ENCODE results near the gene RPS6KA6.

GRCh38 chrX:84099120-84099519 is 88.9 kb downstream of the RPS6KA6 start:
- no peak for TF ChIP-seq POGZ (CRISPR knock-in tag; IDR thresholded peaks at IDR 0.05)
- no peak for TF ChIP-seq ZNF567 (CRISPR knock-in tag; IDR thresholded peaks at IDR 0.05; ENCODE audit: borderline replicate concordance)
- no peak for TF ChIP-seq ARID4A (CRISPR knock-in tag; IDR thresholded peaks at IDR 0.05; ENCODE audit: borderline replicate concordance)
